Measurements from ENCODE around the gene RFPL2.

Gene RFPL2

DNA sequence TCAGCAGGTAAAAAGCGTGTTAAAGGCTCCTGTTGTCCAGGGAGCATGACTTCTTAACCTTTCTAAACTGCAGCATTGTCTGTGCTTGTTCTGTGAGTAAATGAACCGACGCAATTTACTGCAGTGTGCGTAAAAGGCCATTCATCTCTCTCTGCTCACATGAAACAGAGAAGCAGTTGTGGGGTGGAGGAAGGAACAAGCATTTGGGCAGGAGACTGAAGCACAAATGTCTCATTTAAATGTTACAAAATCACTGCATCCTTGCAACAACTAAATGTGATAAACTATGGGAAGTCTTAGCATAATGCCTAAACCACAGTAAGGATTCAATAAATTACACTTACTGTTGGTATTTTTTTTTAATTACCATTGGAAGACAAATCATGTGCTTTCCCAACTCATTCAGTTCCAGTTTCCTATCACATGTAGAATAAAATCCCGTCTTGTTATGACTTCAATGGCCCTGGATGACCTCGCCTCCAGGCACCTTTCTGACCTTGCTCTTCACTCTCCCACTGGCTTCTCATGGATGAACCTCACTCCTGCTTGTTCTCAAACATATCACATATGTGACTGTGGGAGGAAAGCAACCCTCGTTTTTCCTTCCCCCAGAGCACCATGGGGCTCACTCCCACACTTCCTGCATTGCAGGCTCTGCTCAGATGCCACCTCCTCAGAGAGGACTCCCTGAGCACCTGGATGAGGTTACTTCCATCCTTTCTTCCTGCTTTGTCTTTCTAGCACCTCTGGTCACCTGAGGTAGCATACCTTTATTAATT lies 21.6 kb upstream of the RFPL2 start:
- H3K9ac ChIP-seq (ENCODE audit: low read length) = no peak overlapping the region
- H3K27me3 ChIP-seq (ENCODE audit: insufficient read depth, low read length, poor library complexity) = no peaks in the 10 kb centered on the region
- H3K4me2 ChIP-seq (ENCODE audit: low read length) = no peak overlapping the region
- DNase-seq = no peak
- no peak overlapping the region for H2BK5ac ChIP-seq (ENCODE audit: low read length)
- no peaks in the 10 kb centered on the region for H3K36me3 ChIP-seq (ENCODE audit: control insufficient read depth, insufficient read depth, low read length)
- H3K18ac ChIP-seq (ENCODE audit: low read length) = no peak overlapping the region
- H4K8ac ChIP-seq (ENCODE audit: low read depth, low read length) = no peak overlapping the region
- no peak overlapping the region for H3K27ac ChIP-seq (ENCODE audit: low read depth, low read length)
- no peak overlapping the region for H2BK15ac ChIP-seq (replicated peaks; ENCODE audit: low read depth)
- H2BK120ac ChIP-seq (ENCODE audit: low read depth, low read length) = no peak overlapping the region
- no peaks in the 10 kb centered on the region for H3K79me2 ChIP-seq (ENCODE audit: control insufficient read depth, insufficient read depth, low read length)
- H3K4me1 ChIP-seq (ENCODE audit: control insufficient read depth, low read depth, low read length) = no peaks in the 10 kb centered on the region
- H3K4me3 ChIP-seq (ENCODE audit: low read length) = no peak overlapping the region
- no peak overlapping the region for H2AK5ac ChIP-seq (ENCODE audit: low read length)
- no peak overlapping the region for H3K56ac ChIP-seq (ENCODE audit: low read length)
- H3K4ac ChIP-seq (ENCODE audit: low read depth, low read length) = no peak overlapping the region
- WGBS (ENCODE audit: extremely low coverage, insufficient coverage, low lambda C conversion rate) = no CpG with 5 or more reads among the region's 7 CpGs
- H4K5ac ChIP-seq (ENCODE audit: low read length) = no peak overlapping the region
- H3K79me1 ChIP-seq (ENCODE audit: low read length) = no peaks in the 10 kb centered on the region
- no peak overlapping the region for H3K23ac ChIP-seq (ENCODE audit: low read length)

GRCh38 chr22:32222991-32223390 lies 18.1 kb upstream of the RFPL2 start:
- Histone ChIP-seq H3K4ac (ENCODE audit: low read depth, low read length) (no peak overlapping the region), H3K4me3 (ENCODE audit: low read length) (no peak overlapping the region), H3K23ac (ENCODE audit: low read length) (no peak overlapping the region), H3K56ac (ENCODE audit: low read length) (no peak overlapping the region), H3K79me2 (ENCODE audit: control insufficient read depth, insufficient read depth, low read length) (no peaks in the 10 kb centered on the region), H2BK5ac (ENCODE audit: low read length) (no peak overlapping the region), H3K18ac (ENCODE audit: low read length) (no peak overlapping the region), H3K79me1 (ENCODE audit: low read length) (no peaks in the 10 kb centered on the region), H2BK120ac (ENCODE audit: low read depth, low read length) (no peak overlapping the region), H3K4me1 (ENCODE audit: control insufficient read depth, low read depth, low read length) (no peaks in the 10 kb centered on the region), H4K5ac (ENCODE audit: low read length) (no peak overlapping the region), H3K4me2 (ENCODE audit: low read length) (no peak overlapping the region), H2AK5ac (ENCODE audit: low read length) (no peak overlapping the region), H3K36me3 (ENCODE audit: control insufficient read depth, insufficient read depth, low read length) (no peaks in the 10 kb centered on the region), H3K27ac (ENCODE audit: low read depth, low read length) (no peak overlapping the region), H4K8ac (ENCODE audit: low read depth, low read length) (no peak overlapping the region), H3K27me3 (ENCODE audit: insufficient read depth, low read length, poor library complexity) (no peaks in the 10 kb centered on the region), H3K9ac (ENCODE audit: low read length) (no peak overlapping the region), H2BK15ac (replicated peaks; ENCODE audit: low read depth) (no peak overlapping the region)
- no peak for DNase-seq
- WGBS (ENCODE audit: extremely low coverage, insufficient coverage, low lambda C conversion rate) = 100% methylated on average over 1 of the region's 1 CpG

DNA sequence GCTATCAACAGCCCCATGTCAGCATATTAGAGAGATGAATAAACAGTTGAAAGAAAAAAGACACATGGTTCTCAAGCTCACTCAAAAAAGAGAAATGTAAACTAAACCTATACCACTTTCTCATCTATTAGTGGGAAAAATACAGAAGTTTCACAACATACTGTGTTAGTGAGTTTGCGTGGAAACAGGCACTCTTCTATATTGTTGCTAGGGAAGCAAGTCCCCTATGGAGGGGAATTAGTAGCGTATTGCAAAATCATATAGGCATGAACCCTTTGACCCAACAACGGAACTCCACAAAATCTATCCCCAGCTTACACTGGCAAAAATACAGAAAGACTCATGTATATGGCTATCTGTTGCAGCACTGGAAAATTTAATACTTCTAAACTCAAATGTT lies 14.2 kb upstream of the RFPL2 start:
- no peak overlapping the region for H3K18ac ChIP-seq (ENCODE audit: low read length)
- H2BK120ac ChIP-seq (ENCODE audit: low read depth, low read length) = no peak overlapping the region
- H3K4me3 ChIP-seq (ENCODE audit: low read length) = no peak overlapping the region
- H2AK5ac ChIP-seq (ENCODE audit: low read length) = no peak overlapping the region
- no peaks in the 10 kb centered on the region for H3K4me1 ChIP-seq (ENCODE audit: control insufficient read depth, low read depth, low read length)
- H3K79me2 ChIP-seq (ENCODE audit: control insufficient read depth, insufficient read depth, low read length) = no peaks in the 10 kb centered on the region
- no CpG with 5 or more reads among the region's 3 CpGs for WGBS (ENCODE audit: extremely low coverage, insufficient coverage, low lambda C conversion rate)
- H3K4me2 ChIP-seq (ENCODE audit: low read length) = no peak overlapping the region
- no peak overlapping the region for H3K9ac ChIP-seq (ENCODE audit: low read length)
- H3K79me1 ChIP-seq (ENCODE audit: low read length) = no peaks in the 10 kb centered on the region
- no peak overlapping the region for H2BK15ac ChIP-seq (replicated peaks; ENCODE audit: low read depth)
- no peaks in the 10 kb centered on the region for H3K27me3 ChIP-seq (ENCODE audit: insufficient read depth, low read length, poor library complexity)
- H3K23ac ChIP-seq (ENCODE audit: low read length) = no peak overlapping the region
- no peak overlapping the region for H2BK5ac ChIP-seq (ENCODE audit: low read length)
- DNase-seq = no peak
- H3K4ac ChIP-seq (ENCODE audit: low read depth, low read length) = no peak overlapping the region
- no peak overlapping the region for H4K8ac ChIP-seq (ENCODE audit: low read depth, low read length)
- H3K56ac ChIP-seq (ENCODE audit: low read length) = no peak overlapping the region
- H3K27ac ChIP-seq (ENCODE audit: low read depth, low read length) = no peak overlapping the region
- H4K5ac ChIP-seq (ENCODE audit: low read length) = no peak overlapping the region
- no peaks in the 10 kb centered on the region for H3K36me3 ChIP-seq (ENCODE audit: control insufficient read depth, insufficient read depth, low read length)

DNA sequence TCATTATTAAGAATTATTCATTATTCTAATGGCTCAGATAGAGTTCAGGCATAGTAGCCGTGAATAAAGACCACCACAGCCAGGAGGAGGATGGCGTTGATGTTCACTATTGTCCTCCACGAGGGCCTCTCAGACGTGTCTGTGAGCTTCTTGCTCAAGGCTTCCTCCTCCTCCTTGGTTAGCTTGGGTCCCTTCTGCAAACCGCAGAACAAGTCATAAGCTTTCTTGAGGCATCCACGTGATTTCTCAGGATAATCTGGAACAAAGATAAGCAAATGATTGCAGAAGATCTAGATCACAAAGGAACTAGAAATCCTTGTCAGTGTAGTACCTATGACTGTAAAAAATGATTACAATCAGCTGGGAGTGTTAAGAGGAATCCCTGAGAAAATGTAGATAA lies 13.6 kb upstream of the RFPL2 start:
- Histone ChIP-seq H3K56ac (ENCODE audit: low read length) (no peak overlapping the region), H3K4me1 (ENCODE audit: control insufficient read depth, low read depth, low read length) (no peaks in the 10 kb centered on the region), H2AK5ac (ENCODE audit: low read length) (no peak overlapping the region), H3K36me3 (ENCODE audit: control insufficient read depth, insufficient read depth, low read length) (no peaks in the 10 kb centered on the region), H4K8ac (ENCODE audit: low read depth, low read length) (no peak overlapping the region), H2BK15ac (replicated peaks; ENCODE audit: low read depth) (no peak overlapping the region), H3K9ac (ENCODE audit: low read length) (no peak overlapping the region), H3K4me2 (ENCODE audit: low read length) (no peak overlapping the region), H3K79me2 (ENCODE audit: control insufficient read depth, insufficient read depth, low read length) (no peaks in the 10 kb centered on the region), H3K27me3 (ENCODE audit: insufficient read depth, low read length, poor library complexity) (no peaks in the 10 kb centered on the region), H2BK5ac (ENCODE audit: low read length) (no peak overlapping the region), H3K18ac (ENCODE audit: low read length) (no peak overlapping the region), H4K5ac (ENCODE audit: low read length) (no peak overlapping the region), H2BK120ac (ENCODE audit: low read depth, low read length) (no peak overlapping the region), H3K23ac (ENCODE audit: low read length) (no peak overlapping the region), H3K4me3 (ENCODE audit: low read length) (no peak overlapping the region), H3K79me1 (ENCODE audit: low read length) (no peaks in the 10 kb centered on the region), H3K27ac (ENCODE audit: low read depth, low read length) (no peak overlapping the region), H3K4ac (ENCODE audit: low read depth, low read length) (no peak overlapping the region)
- DNase-seq = peak; percentile 29
- no CpG with 5 or more reads among the region's 6 CpGs for WGBS (ENCODE audit: extremely low coverage, insufficient coverage, low lambda C conversion rate)

- no peak overlapping the region for H4K8ac ChIP-seq (ENCODE audit: low read depth, low read length)
- H2BK120ac ChIP-seq (ENCODE audit: low read depth, low read length) = no peak overlapping the region
- H3K27me3 ChIP-seq (ENCODE audit: insufficient read depth, low read length, poor library complexity) = no peaks in the 10 kb centered on the region
- no peak overlapping the region for H3K4ac ChIP-seq (ENCODE audit: low read depth, low read length)
- no peak overlapping the region for H3K4me3 ChIP-seq (ENCODE audit: low read length)
- no peak overlapping the region for H2BK5ac ChIP-seq (ENCODE audit: low read length)
- H3K27ac ChIP-seq (ENCODE audit: low read depth, low read length) = no peak overlapping the region
- H3K4me1 ChIP-seq (ENCODE audit: control insufficient read depth, low read depth, low read length) = no peaks in the 10 kb centered on the region
- no peak for DNase-seq
- H4K5ac ChIP-seq (ENCODE audit: low read length) = no peak overlapping the region
- WGBS (ENCODE audit: extremely low coverage, insufficient coverage, low lambda C conversion rate) = no CpG with 5 or more reads among the region's 2 CpGs
- H3K79me1 ChIP-seq (ENCODE audit: low read length) = no peaks in the 10 kb centered on the region
- no peaks in the 10 kb centered on the region for H3K79me2 ChIP-seq (ENCODE audit: control insufficient read depth, insufficient read depth, low read length)
- H3K4me2 ChIP-seq (ENCODE audit: low read length) = no peak overlapping the region
- H3K18ac ChIP-seq (ENCODE audit: low read length) = no peak overlapping the region
- no peak overlapping the region for H3K9ac ChIP-seq (ENCODE audit: low read length)
- H2BK15ac ChIP-seq (replicated peaks; ENCODE audit: low read depth) = no peak overlapping the region
- no peak overlapping the region for H3K56ac ChIP-seq (ENCODE audit: low read length)
- H3K36me3 ChIP-seq (ENCODE audit: control insufficient read depth, insufficient read depth, low read length) = no peaks in the 10 kb centered on the region
- H3K23ac ChIP-seq (ENCODE audit: low read length) = no peak overlapping the region
- no peak overlapping the region for H2AK5ac ChIP-seq (ENCODE audit: low read length)
Measured at GRCh38 chr22:32217465-32217864, 12.6 kb upstream of the RFPL2 start.

DNA sequence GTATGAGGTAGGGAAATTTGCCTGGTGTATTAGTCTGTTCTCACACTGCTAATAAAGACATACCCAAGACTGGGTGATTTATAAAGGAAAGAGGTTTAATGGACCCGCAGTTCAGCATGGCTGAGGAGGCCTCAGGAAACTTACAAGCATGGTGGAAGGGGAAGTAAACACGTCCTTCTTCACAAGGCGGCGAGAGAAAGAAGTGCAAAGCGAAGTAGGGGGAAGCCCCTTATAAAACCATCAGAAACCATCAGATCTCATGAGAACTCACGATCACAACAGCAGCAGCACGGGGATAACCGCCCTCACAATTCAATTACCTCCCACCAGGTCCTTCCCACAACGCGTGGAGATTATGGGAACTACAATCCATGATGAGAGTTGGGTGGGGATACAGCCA lies 12.0 kb upstream of the RFPL2 start:
- Histone ChIP-seq H3K27me3 (ENCODE audit: insufficient read depth, low read length, poor library complexity) (no peaks in the 10 kb centered on the region), H3K4me2 (ENCODE audit: low read length) (no peak overlapping the region), H3K79me1 (ENCODE audit: low read length) (no peaks in the 10 kb centered on the region), H3K36me3 (ENCODE audit: control insufficient read depth, insufficient read depth, low read length) (no peaks in the 10 kb centered on the region), H2BK15ac (replicated peaks; ENCODE audit: low read depth) (no peak overlapping the region), H3K27ac (ENCODE audit: low read depth, low read length) (no peak overlapping the region), H4K5ac (ENCODE audit: low read length) (no peak overlapping the region), H2BK5ac (ENCODE audit: low read length) (no peak overlapping the region), H2BK120ac (ENCODE audit: low read depth, low read length) (no peak overlapping the region), H3K4ac (ENCODE audit: low read depth, low read length) (no peak overlapping the region), H3K18ac (ENCODE audit: low read length) (no peak overlapping the region), H2AK5ac (ENCODE audit: low read length) (no peak overlapping the region), H3K4me3 (ENCODE audit: low read length) (no peak overlapping the region), H3K9ac (ENCODE audit: low read length) (no peak overlapping the region), H3K4me1 (ENCODE audit: control insufficient read depth, low read depth, low read length) (no peaks in the 10 kb centered on the region), H3K56ac (ENCODE audit: low read length) (no peak overlapping the region), H3K79me2 (ENCODE audit: control insufficient read depth, insufficient read depth, low read length) (no peaks in the 10 kb centered on the region), H3K23ac (ENCODE audit: low read length) (no peak overlapping the region), H4K8ac (ENCODE audit: low read depth, low read length) (no peak overlapping the region)
- no peak for DNase-seq
- no CpG with 5 or more reads among the region's 10 CpGs for WGBS (ENCODE audit: extremely low coverage, insufficient coverage, low lambda C conversion rate)
